Spleen (tissue), 11 donors: ENCODE measurements around the gene HDHD3. TPM values are rescaled to one million over a fixed set of nuclear protein-coding genes. Genes with fewer than 3 reads are reported as not detected.
"Not testable (repeated sequence)": the region's sequence is repeated elsewhere in the genome, so short reads cannot be mapped to it uniquely, and the experiment has no call there.

Experiments used
- DNase-seq: peaks from one replicate; pipeline ENCODE4 v3.0.0-alpha.2; 2020
- H3K27ac ChIP-seq, 8 donors: fragments of 200-600 bp; sonication (generic) in 7 of 8; 1 replicate in 4 of 8; 2 replicates in 4 of 8; pipeline versions ENCODE4 v1.5.0 to v1.8.0; 2016 to 2021; ENCODE audit warnings: inconsistent platforms in 4 of 8, mild to moderate bottlenecking in 4 of 8, moderate library complexity in 1 of 8
- H3K27me3 ChIP-seq, 7 donors: fragments of 200-600 bp; sonication (generic) in 6 of 7; replicated peaks in 1 of 7; 1 replicate in 4 of 7; 2 replicates in 3 of 7; pipeline versions ENCODE4 v1.5.0 to v1.8.0; 2016 to 2021; ENCODE audit warnings: inconsistent platforms in 3 of 7, mild to moderate bottlenecking in 1 of 7
- H3K36me3 ChIP-seq, 6 donors: fragments of 200-600 bp; sonication (generic) in 5 of 6; 1 replicate in 4 of 6; 2 replicates in 2 of 6; pipeline versions ENCODE4 v1.5.0 to v1.8.0; 2016 to 2021; ENCODE audit warnings: inconsistent platforms in 2 of 6
- H3K4me1 ChIP-seq, 6 donors: fragments of 200-600 bp; sonication (generic) in 5 of 6; 1 replicate in 3 of 6; 2 replicates in 3 of 6; pipeline versions ENCODE4 v1.5.0 to v1.8.0; 2016 to 2021; ENCODE audit warnings: inconsistent platforms in 3 of 6
- H3K4me3 ChIP-seq, 8 donors: fragments of 200-600 bp; sonication (generic) in 7 of 8; 1 replicate in 4 of 8; 2 replicates in 4 of 8; pipeline versions ENCODE4 v1.5.0 to v1.8.0; 2016 to 2021; ENCODE audit warnings: inconsistent platforms in 4 of 8, mild to moderate bottlenecking in 4 of 8, moderate library complexity in 2 of 8
- H3K9me3 ChIP-seq, 8 donors: fragments of 200-600 bp; sonication (generic) in 7 of 8; 1 replicate in 4 of 8; 2 replicates in 4 of 8; pipeline versions ENCODE4 v1.5.0 to v1.8.0; 2016 to 2021; ENCODE audit warnings: inconsistent platforms in 4 of 8
- CTCF ChIP-seq, 11 experiments: fragments of 200-600 bp in 7 of 11; fragments of 450-650 bp in 4 of 11; sonication (generic) in 4 of 11; IDR thresholded peaks in 8 of 11; conservative IDR thresholded peaks in 3 of 11; 1 replicate in 7 of 11; 2 replicates in 4 of 11; pipeline versions ENCODE4 v1.4.0 to v1.8.0; 2016 to 2021; ENCODE audit warnings: antibody characterized with exemption in 11 of 11, inconsistent platforms in 4 of 11, mild to moderate bottlenecking in 1 of 11
- POLR2A ChIP-seq, 3 donors: fragments of 450-650 bp; IDR thresholded peaks; one replicate each; pipeline ENCODE4 v1.5.1; 2017; ENCODE audit warnings: antibody characterized with exemption in 3 of 3, mild to moderate bottlenecking in 1 of 3
- POLR2AphosphoS5 ChIP-seq, 3 donors: sonication (generic); formaldehyde crosslinking; IDR thresholded peaks; one replicate each; pipeline ENCODE4 v1.5.1; 2017; ENCODE audit warnings: antibody characterized with exemption in 3 of 3
- WGBS, 5 donors: extraction: QIAGEN DNeasy Blood & Tissue Kit in 3 of 5; methylation state at CpG; one replicate each; pipeline versions ENCODE4 v1.1.5 to v1.1.7; 2013 to 2018; 5-methylcytosine and 5-hydroxymethylcytosine counted together
- intact Hi-C: fragments of 100-400 bp; cut with DNase I; formaldehyde crosslinking; loops from one replicate; pipeline ENCODE4 v1.15.0; 2023; ENCODE audit warnings: low total_unique reads
- polyA plus RNA-seq, 3 donors: library from polyadenylated mRNA; stranded (reverse); fragments of 200-250 nt; gene quantifications; one replicate each; pipeline ENCODE4 v1.2.1, GENCODE V29; 2013
- total RNA-seq, 7 donors: library from RNA; depleted of rRNA in 3 of 7; stranded (reverse); fragments of >200 nt in 3 of 7; fragmentation: NEBNext Ultra II Directional in 4 of 7; extraction: Animal tissue kit (Norgen Biotek cat#: 25700) in 4 of 7; gene quantifications; one replicate each; pipeline versions ENCODE4 v1.1.0 to v1.2.1, GENCODE V29; 2016 to 2021
- donor health status: healthy with polysubstance abuse.
- donor health status: DM: no; HTN: no; CAD: no; lungs with moderate emphysema.
- donor health status: DM: no; HTN: no; CAD: no.
- donor health status: Bipolar disorder and iron deficiency.
- donor health status: healthy.
- donor health status: DM: no; HTN: no; CAD: no.
- donor health status: DM: yes; HTN: yes; CAD: no.

Gene HDHD3
- total and polyA plus RNA-seq, 10 donors = 13.5 to 38.3 (median 17.6) TPM

DNA sequence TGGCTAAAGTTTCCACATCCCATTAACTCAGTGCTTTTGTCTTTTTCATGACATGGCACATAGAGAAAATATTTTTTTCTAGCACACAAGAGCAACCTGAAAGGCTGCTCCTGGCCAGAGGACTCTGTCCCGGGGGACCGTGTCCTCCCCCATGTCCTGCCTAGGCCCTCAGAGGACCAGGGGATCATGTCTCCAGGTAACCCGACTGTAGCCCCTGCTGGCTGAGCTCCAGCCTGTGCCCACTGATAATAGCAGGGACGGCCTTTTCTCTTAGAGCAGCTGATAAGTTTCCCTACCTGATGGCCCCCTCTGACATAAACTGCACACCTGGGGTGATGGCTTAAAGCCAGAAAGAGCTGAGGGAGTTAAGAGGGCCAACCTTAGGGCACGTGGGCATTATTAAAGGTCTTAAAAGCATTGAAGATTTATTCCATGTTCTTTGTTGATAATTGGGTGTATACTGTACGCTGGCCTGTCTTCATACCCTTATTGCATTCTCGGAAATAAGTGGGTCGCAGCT is 5.9 kb downstream of the HDHD3 start:
- no peak for DNase-seq
- TF ChIP-seq POLR2AphosphoS5 (IDR thresholded peaks at IDR 0.05) (no peak), POLR2A (IDR thresholded peaks at IDR 0.05) (no peak), CTCF (IDR thresholded peaks at IDR 0.05 in 8 of 11, conservative IDR thresholded peaks at IDR 0.05 in 3 of 11) (no peak)
- no peak overlapping the region for H3K27ac ChIP-seq
- intact Hi-C loops = no loop called here
- 83 to 89% (median 88%) methylated on average over 8 of the region's 8 CpGs for WGBS, 5 donors
- H3K27me3 ChIP-seq = no peaks in the 10 kb centered on the region
- peaks cover 0 to 13% (median 8%) of the 10 kb centered on the region in 6 donors for H3K4me1 ChIP-seq
- H3K36me3 ChIP-seq = peaks cover 0 to 33% (median 22%) of the 10 kb centered on the region in 6 donors
- H3K4me3 ChIP-seq = no peak overlapping the region
- H3K9me3 ChIP-seq = no peaks in the 10 kb centered on the region

GRCh38 chr9:113369855-113370140 is 7.0 kb downstream of the HDHD3 start:
- WGBS, 5 donors = 83 to 92% (median 90%) methylated on average over 11 of the region's 11 CpGs
- H3K27ac ChIP-seq = no peak overlapping the region
- no peak overlapping the region for H3K4me3 ChIP-seq
- TF ChIP-seq CTCF (IDR thresholded peaks at IDR 0.05 in 8 of 11, conservative IDR thresholded peaks at IDR 0.05 in 3 of 11) (no peak), POLR2A (IDR thresholded peaks at IDR 0.05) (no peak), POLR2AphosphoS5 (IDR thresholded peaks at IDR 0.05) (no peak)
- H3K4me1 ChIP-seq = peaks cover 0 to 5% (median 0%) of the 10 kb centered on the region in 6 donors
- no peaks in the 10 kb centered on the region for H3K27me3 ChIP-seq
- intact Hi-C loops = no loop called here
- no peak for DNase-seq
- no peaks in the 10 kb centered on the region for H3K9me3 ChIP-seq
- H3K36me3 ChIP-seq = peaks cover 0 to 28% (median 19%) of the 10 kb centered on the region in 6 donors

DNA sequence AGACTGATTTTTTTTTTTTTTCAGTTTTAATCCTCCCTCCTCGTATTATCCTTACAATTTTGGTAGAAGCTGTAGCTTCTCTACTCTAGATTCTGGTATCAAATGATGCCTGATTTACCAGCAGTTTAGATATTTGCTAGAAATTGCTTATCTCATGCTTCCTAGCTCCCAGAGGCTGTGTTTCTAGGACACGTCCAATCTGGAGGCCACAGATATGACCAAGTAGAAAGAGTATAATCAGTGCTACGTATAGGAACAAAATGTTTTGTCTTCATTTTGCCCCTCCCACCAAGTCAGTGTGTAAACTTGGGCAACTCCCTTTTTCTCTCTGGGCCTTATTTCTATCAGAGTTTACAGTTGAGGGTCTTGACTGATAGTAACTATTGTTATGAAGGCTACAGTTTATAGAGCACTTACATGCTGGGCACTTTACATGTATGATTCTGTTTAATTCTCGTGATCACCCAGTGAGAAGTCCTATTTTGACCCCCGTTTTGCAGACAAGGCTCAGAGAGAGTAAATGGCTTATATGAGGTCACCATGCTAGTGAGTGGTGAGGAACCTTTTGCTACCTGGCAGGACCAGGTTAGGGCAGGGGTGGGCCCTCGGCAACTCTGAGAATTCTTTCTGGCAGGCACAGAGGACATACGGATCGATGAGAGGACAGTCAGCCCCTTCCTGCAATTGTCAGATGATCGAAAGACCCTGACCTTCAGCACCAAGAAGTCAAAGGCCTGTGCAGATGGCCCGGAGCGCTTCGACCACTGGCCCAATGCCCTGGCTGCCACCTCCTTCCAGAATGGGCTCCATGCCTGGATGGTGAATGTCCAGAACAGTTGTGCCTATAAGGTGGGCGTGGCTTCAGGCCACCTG is 7.6 kb downstream of the HDHD3 start:
- no peak for TF ChIP-seq CTCF (IDR thresholded peaks at IDR 0.05 in 8 of 11, conservative IDR thresholded peaks at IDR 0.05 in 3 of 11)
- TF ChIP-seq POLR2A (IDR thresholded peaks at IDR 0.05) = no peak
- no peak for TF ChIP-seq POLR2AphosphoS5 (IDR thresholded peaks at IDR 0.05)
- peaks cover 0 to 5% (median 0%) of the 10 kb centered on the region in 6 donors for H3K4me1 ChIP-seq
- peaks cover 0 to 22% (median 15%) of the 10 kb centered on the region in 6 donors for H3K36me3 ChIP-seq
- WGBS, 5 donors = 74 to 83% (median 79%) methylated on average over 13 of the region's 13 CpGs
- H3K9me3 ChIP-seq = no peaks in the 10 kb centered on the region
- H3K27me3 ChIP-seq = no peaks in the 10 kb centered on the region
- no peak overlapping the region for H3K27ac ChIP-seq
- intact Hi-C loops = no loop called here
- no peak for DNase-seq
- H3K4me3 ChIP-seq = no peak overlapping the region

DNA sequence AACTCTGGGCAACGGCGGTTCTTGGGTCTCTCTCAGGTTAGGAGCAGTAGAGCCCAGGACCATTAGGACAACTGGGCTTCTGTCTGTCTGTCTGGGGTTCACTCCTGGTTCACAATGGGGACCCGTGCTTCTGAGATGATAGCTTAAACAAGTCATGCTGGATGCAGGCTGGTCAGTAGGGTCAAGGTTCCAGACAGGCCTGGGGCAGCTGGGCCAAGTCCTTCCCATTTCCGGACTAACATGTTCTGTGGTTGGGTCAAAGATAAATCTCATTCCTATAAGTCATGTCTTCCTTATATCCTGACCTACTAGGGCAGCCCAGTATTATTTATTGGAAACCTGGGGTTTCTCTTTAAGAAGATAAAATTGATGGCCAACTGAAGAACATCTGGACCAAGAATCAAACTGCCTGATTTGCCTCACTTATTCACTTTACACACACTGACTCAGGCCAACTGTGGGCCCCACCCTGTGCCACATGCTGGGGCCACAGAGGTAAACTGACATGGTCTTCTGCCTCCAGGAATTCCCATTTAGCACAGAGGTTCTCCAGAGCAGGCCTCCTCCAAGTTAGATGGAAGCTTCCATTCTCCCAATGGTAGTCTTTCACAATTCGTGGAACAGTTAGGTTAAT is 8.3 kb downstream of the HDHD3 start:
- no peak for TF ChIP-seq POLR2A (IDR thresholded peaks at IDR 0.05)
- no peak for TF ChIP-seq CTCF (IDR thresholded peaks at IDR 0.05 in 8 of 11, conservative IDR thresholded peaks at IDR 0.05 in 3 of 11)
- TF ChIP-seq POLR2AphosphoS5 (IDR thresholded peaks at IDR 0.05) = no peak
- WGBS, 5 donors = 82 to 92% (median 91%) methylated on average over 5 of the region's 5 CpGs
- peaks cover 0 to 14% (median 8%) of the 10 kb centered on the region in 6 donors for H3K36me3 ChIP-seq
- H3K4me3 ChIP-seq = no peak overlapping the region
- intact Hi-C loops = no loop called here
- DNase-seq = no peak
- H3K9me3 ChIP-seq = no peaks in the 10 kb centered on the region
- no peaks in the 10 kb centered on the region for H3K27me3 ChIP-seq
- H3K27ac ChIP-seq = no peak overlapping the region
- H3K4me1 ChIP-seq = peaks cover 0 to 5% (median 0%) of the 10 kb centered on the region in 6 donors

DNA sequence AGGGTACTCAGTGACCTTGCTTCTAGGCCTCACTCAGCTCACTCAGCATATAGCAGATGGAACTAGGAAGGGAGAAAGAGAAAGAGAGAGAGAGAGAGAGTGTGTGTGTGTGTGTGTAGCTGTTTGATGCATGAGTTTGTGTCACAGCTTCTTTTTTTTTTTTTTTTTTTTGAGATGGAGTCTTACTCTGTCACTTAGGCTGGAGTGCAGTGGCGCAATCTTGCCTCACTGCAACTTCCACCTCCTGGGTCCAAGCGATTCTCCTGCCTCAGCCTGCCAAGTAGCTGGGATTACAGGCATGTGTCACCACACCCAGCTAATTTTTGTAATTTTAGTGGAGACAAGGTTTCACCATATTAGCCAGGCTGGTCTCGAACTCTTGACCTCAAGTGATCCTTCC is 11.1 kb downstream of the HDHD3 start:
- intact Hi-C loops, H3K36me3 ChIP-seq, H3K27me3 ChIP-seq, H3K4me3 ChIP-seq, DNase-seq, H3K9me3 ChIP-seq, H3K4me1 ChIP-seq: not testable (repeated sequence)
- 44 to 92% (median 79%) methylated on average over 3 of the region's 3 CpGs for WGBS, 5 donors
- peak overlapping the region in 1 of 8 donors; percentile 36 for H3K27ac ChIP-seq
